IMR-90 (cell line): ENCODE results near the gene WDR6. TPM values are rescaled to one million over a fixed set of nuclear protein-coding genes. Genes with fewer than 3 reads are reported as not detected.
A peak's percentile ranks its signal among the peaks of the same experiment; 100 is the strongest.

Source experiments
- ATAC-seq: fragments of 200-7000 bp; cut with Tn5 transposase; 2 replicates; pipeline ENCODE4 v1.9.1; 2020; ENCODE audit warnings: low read depth, mild to moderate bottlenecking, moderate library complexity
- BruUV-seq: library from RNA; stranded (reverse); fragments of 400-500 nt; replicated peaks from 2 replicates; lab custom pipeline; 2021; lab: Mats Ljungman, UMichigan
- CTCF ChIA-PET: fragments of 300-600 bp; formaldehyde crosslinking; extraction: SDS; loops from one replicate; lab custom pipeline; 2021; ENCODE audit warnings: antibody characterized with exemption; lab: Yijun Ruan, JAX
- POLR2A ChIA-PET: fragments of 300-600 bp; sonication (Branson Sonifier 250); formaldehyde crosslinking; loops from one replicate; lab custom pipeline; 2022; ENCODE audit warnings: antibody characterized with exemption; ENCODE audit not compliant: unreplicated experiment; lab: Charles Lee
- DNase-seq: peaks from one replicate; pipeline ENCODE4 v3.0.0; 2013
- H2AFZ ChIP-seq: replicated peaks from 2 replicates; pipeline ENCODE3; 2013; ENCODE audit warnings: low read length, mild to moderate bottlenecking; ENCODE audit not compliant: poor library complexity
- H2AK5ac ChIP-seq: 2 replicates; pipeline ENCODE4 v1.6.1; 2013; ENCODE audit warnings: low read depth, low read length, inconsistent platforms
- H2AK9ac ChIP-seq: replicated peaks from 2 replicates; pipeline ENCODE3; 2013; ENCODE audit warnings: mild to moderate bottlenecking, low read depth, low read length, moderate library complexity; ENCODE audit not compliant: poor library complexity
- H2BK120ac ChIP-seq: 2 replicates; pipeline ENCODE4 v1.6.1; 2013; ENCODE audit warnings: low read depth, low read length, inconsistent platforms
- H2BK15ac ChIP-seq: 3 replicates; pipeline ENCODE4 v1.6.1; 2013; ENCODE audit warnings: low read depth, low read length, inconsistent platforms
- H2BK20ac ChIP-seq: 2 replicates; pipeline ENCODE4 v1.6.1; 2013; ENCODE audit warnings: low read depth, mild to moderate bottlenecking, inconsistent platforms, low read length, moderate library complexity
- H2BK5ac ChIP-seq: 2 replicates; pipeline ENCODE4 v1.6.1; 2013; ENCODE audit warnings: mild to moderate bottlenecking, low read depth, low read length, inconsistent platforms; ENCODE audit not compliant: poor library complexity, severe bottlenecking
- H3K14ac ChIP-seq: replicated peaks from 2 replicates; pipeline ENCODE4 v1.6.1; 2013; ENCODE audit warnings: low read depth, low read length, inconsistent platforms
- H3K18ac ChIP-seq: 2 replicates; pipeline ENCODE4 v1.6.1; 2013; ENCODE audit warnings: low read depth, low read length, control low read depth
- H3K23ac ChIP-seq: 2 replicates; pipeline ENCODE4 v1.6.1; 2013; ENCODE audit warnings: low read depth, low read length, inconsistent platforms
- H3K27ac ChIP-seq: 2 replicates; pipeline ENCODE4 v1.5.1; 2013; ENCODE audit warnings: mild to moderate bottlenecking, control low read depth, low read length; ENCODE audit not compliant: insufficient read depth
- H3K27me3 ChIP-seq: 2 replicates; pipeline ENCODE4 v1.6.1; 2013; ENCODE audit warnings: low read length; ENCODE audit not compliant: control insufficient read depth, insufficient read depth
- H3K36me3 ChIP-seq: 2 replicates; pipeline ENCODE4 v1.6.1; 2013; ENCODE audit warnings: low read length, mixed read lengths; ENCODE audit not compliant: control insufficient read depth, insufficient read depth
- H3K4ac ChIP-seq: 2 replicates; pipeline ENCODE4 v1.6.1; 2013; ENCODE audit warnings: low read depth, low read length, inconsistent platforms
- H3K4me1 ChIP-seq: 2 replicates; pipeline ENCODE4 v1.6.1; 2013; ENCODE audit warnings: low read length, mixed read lengths; ENCODE audit not compliant: control insufficient read depth, insufficient read depth
- H3K4me2 ChIP-seq: 2 replicates; pipeline ENCODE4 v1.6.1; 2013; ENCODE audit warnings: low read depth, mild to moderate bottlenecking, control low read depth, low read length, moderate library complexity
- H3K4me3 ChIP-seq: 2 replicates; pipeline ENCODE4 v1.5.1; 2013; ENCODE audit warnings: low read depth, mild to moderate bottlenecking, control low read depth, low read length, moderate library complexity; ENCODE audit not compliant: insufficient read depth
- H3K56ac ChIP-seq: 2 replicates; pipeline ENCODE4 v1.6.1; 2013; ENCODE audit warnings: low read length, inconsistent platforms; ENCODE audit not compliant: insufficient read depth; ENCODE audit errors: extremely low read depth
- H3K79me1 ChIP-seq, 2 experiments: 2 replicates each; pipeline ENCODE4 v1.6.1; 2013; ENCODE audit warnings: low read length in 2 of 2, inconsistent platforms in 1 of 2, low read depth in 1 of 2
- H3K9ac ChIP-seq: 2 replicates; pipeline ENCODE4 v1.6.1; 2013; ENCODE audit warnings: low read depth, low read length, control low read depth
- H3K9me1 ChIP-seq: 2 replicates; pipeline ENCODE4 v1.6.1; 2013; ENCODE audit warnings: low read length, inconsistent platforms; ENCODE audit not compliant: insufficient read depth
- H3K9me3 ChIP-seq: 2 replicates; pipeline ENCODE4 v1.6.1; 2013; ENCODE audit warnings: low read length; ENCODE audit not compliant: control insufficient read depth, insufficient read depth
- H4K20me1 ChIP-seq: 2 replicates; pipeline ENCODE4 v1.6.1; 2013; ENCODE audit warnings: low read length, inconsistent platforms; ENCODE audit not compliant: insufficient read depth
- H4K5ac ChIP-seq: 2 replicates; pipeline ENCODE4 v1.6.1; 2013; ENCODE audit warnings: mild to moderate bottlenecking, low read depth, low read length, control low read depth
- H4K8ac ChIP-seq, 2 experiments: 2 replicates each; pipeline ENCODE4 v1.6.1; 2013; ENCODE audit warnings: low read depth in 2 of 2, low read length in 2 of 2, control low read depth in 1 of 2, inconsistent platforms in 1 of 2
- H4K91ac ChIP-seq: 2 replicates; pipeline ENCODE4 v1.6.1; 2013; ENCODE audit warnings: low read depth, low read length, inconsistent platforms; ENCODE audit not compliant: insufficient read depth
- BHLHE40 ChIP-seq: fragments of 150-350 bp; IDR thresholded peaks from 2 replicates; pipeline ENCODE4 v1.6.1; 2016; ENCODE audit warnings: mild to moderate bottlenecking, low read depth, low read length
- CEBPB ChIP-seq: IDR thresholded peaks from 2 replicates; pipeline ENCODE4 v1.6.1; 2012; ENCODE audit warnings: low read depth, low read length, improper control_type of control experiment
- CHD1 ChIP-seq: IDR thresholded peaks from 2 replicates; pipeline ENCODE4 v1.6.1; 2012; ENCODE audit warnings: low read depth, low read length, improper control_type of control experiment
- FOS ChIP-seq: fragments of 150-350 bp; IDR thresholded peaks from 2 replicates; pipeline ENCODE4 v1.6.1; 2016; ENCODE audit warnings: low read depth, low read length
- MAFK ChIP-seq: IDR thresholded peaks from 2 replicates; pipeline ENCODE4 v1.6.1; 2012; ENCODE audit warnings: low read depth, low read length, improper control_type of control experiment
- POLR2A ChIP-seq: IDR thresholded peaks from 2 replicates; pipeline ENCODE4 v1.6.1; 2012; ENCODE audit warnings: mild to moderate bottlenecking, low read depth, low read length
- RAD21 ChIP-seq: IDR thresholded peaks from 2 replicates; pipeline ENCODE4 v1.6.1; 2012; ENCODE audit warnings: low read length, improper control_type of control experiment
- RCOR1 ChIP-seq: IDR thresholded peaks from 2 replicates; pipeline ENCODE4 v1.6.1; 2012; ENCODE audit warnings: mild to moderate bottlenecking, low read length, improper control_type of control experiment; ENCODE audit not compliant: insufficient replicate concordance
- RFX5 ChIP-seq: IDR thresholded peaks from 2 replicates; pipeline ENCODE4 v1.8.0; 2012; ENCODE audit warnings: low read depth, mild to moderate bottlenecking, low read length, moderate library complexity
- WGBS, 2 experiments: methylation state at CpG; one replicate each; pipeline versions ENCODE4 v1.1.5 to v1.1.7; 2013; ENCODE audit warnings: missing lambda C conversion rate in 2 of 2; ENCODE audit not compliant: insufficient read length in 1 of 2; ENCODE audit errors: extremely low coverage in 2 of 2; 5-methylcytosine and 5-hydroxymethylcytosine counted together
- dilution Hi-C: fragments of 300-500 bp; cut with HindIII; formaldehyde crosslinking; loops from one replicate; pipeline ENCODE4 v1.14.3; 2018; ENCODE audit warnings: low sequenced_read_pairs; ENCODE audit not compliant: unreplicated experiment
- in situ Hi-C: fragments of 300-500 bp; cut with MboI; formaldehyde crosslinking; loops from 3 replicates; pipeline ENCODE4 v1.14.3; 2019; ENCODE audit warnings: low sequenced_read_pairs, inconsistent platforms, mixed read lengths
- intact Hi-C: fragments of 100-400 bp; cut with micrococcal nuclease; formaldehyde crosslinking; loops from 2 replicates; pipeline ENCODE4 v1.10.0; 2022
- polyA plus RNA-seq, 3 experiments: library from polyadenylated mRNA; depleted of rRNA; stranded (reverse); fragments of >200 nt; gene quantifications; 2 replicates each; pipeline ENCODE4 v1.2.3, GENCODE V29; 2012; ENCODE audit warnings: low replicate concordance in 1 of 3
- total RNA-seq: library from RNA; depleted of rRNA; stranded (reverse); fragments of >200 nt; gene quantifications from 2 replicates; pipeline ENCODE4 v1.2.3, GENCODE V29; 2012
- TF ChIP-seq, protein P1 (sequence below): fragments of 150-350 bp; IDR thresholded peaks from 2 replicates; pipeline ENCODE4 v1.6.1; 2016; ENCODE audit warnings: low read depth, mild to moderate bottlenecking, low read length, moderate library complexity, borderline replicate concordance
- TF ChIP-seq, protein P2 (sequence below): fragments of 150-350 bp; IDR thresholded peaks from 2 replicates; pipeline ENCODE4 v1.6.1; 2017; ENCODE audit warnings: mild to moderate bottlenecking, antibody characterized with exemption, low read length, low read depth
- TF ChIP-seq, protein P3 (sequence below): conservative IDR thresholded peaks from 2 replicates; pipeline ENCODE4 v1.5.1; 2012; ENCODE audit warnings: mild to moderate bottlenecking, low read depth, low read length, improper control_type of control experiment

Gene WDR6
- total and polyA plus RNA-seq, 2 of the 4 experiments (the other 2 are of a cell fraction): 60.9 to 160 TPM

DNA sequence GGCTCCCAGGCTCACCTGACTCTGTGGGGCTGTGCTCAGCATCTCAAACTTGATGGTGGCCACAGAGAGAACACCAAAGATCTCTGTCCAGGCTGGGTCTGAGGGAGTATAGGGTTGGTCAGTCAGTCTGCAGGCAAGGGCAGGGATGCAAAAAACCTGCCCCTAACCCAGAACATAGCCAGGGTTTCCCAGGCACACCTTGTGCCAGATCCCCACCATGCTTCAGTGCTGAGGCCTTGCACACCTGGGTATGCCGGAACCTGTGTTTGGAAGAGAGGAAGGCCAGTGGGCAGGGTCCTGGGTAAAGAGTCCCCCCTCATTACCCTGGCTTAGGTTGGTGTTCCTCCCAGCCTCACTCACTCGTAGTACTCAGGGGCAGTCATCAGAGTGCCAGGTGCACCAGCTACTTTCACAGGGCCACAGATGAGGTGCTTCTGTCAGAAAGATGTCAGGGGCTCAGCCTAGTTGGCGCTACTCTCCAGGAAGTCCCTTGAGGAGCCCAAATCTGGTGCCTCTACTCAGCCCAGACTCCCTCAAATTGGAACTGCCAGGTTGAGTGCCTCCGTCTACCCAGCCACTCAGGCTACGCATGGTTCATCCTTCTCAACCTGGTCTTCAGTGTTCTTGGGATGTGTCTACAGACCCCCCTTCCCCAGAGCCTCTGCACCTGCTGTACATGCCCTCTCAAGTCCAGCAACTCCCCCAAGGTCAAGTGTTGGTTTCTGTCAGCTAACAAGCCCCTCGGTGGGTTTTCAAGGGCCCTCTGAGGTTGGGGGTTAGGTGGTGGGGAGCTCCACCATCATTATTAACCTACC, 9.4 kb downstream of the WDR6 start:
- H4K8ac ChIP-seq: 0 out of 4 replicates have a peak overlapping the region, but pooled peaks of 1 of the 2 experiments have one; percentile 98
- H3K4me2 ChIP-seq: no peak overlapping the region
- 0 out of 2 replicates have a peak overlapping the region, but pooled peaks have one; percentile 58 for H3K4ac ChIP-seq
- H3K36me3 ChIP-seq: peaks cover 48% of the 10 kb centered on the region
- H3K4me3 ChIP-seq: no peak overlapping the region
- peaks cover 13% of the 10 kb centered on the region for H3K4me1 ChIP-seq
- peak overlapping the region; percentile 97 for H2AK9ac ChIP-seq
- TF ChIP-seq MAFK: no peak
- TF ChIP-seq, protein P1, sequence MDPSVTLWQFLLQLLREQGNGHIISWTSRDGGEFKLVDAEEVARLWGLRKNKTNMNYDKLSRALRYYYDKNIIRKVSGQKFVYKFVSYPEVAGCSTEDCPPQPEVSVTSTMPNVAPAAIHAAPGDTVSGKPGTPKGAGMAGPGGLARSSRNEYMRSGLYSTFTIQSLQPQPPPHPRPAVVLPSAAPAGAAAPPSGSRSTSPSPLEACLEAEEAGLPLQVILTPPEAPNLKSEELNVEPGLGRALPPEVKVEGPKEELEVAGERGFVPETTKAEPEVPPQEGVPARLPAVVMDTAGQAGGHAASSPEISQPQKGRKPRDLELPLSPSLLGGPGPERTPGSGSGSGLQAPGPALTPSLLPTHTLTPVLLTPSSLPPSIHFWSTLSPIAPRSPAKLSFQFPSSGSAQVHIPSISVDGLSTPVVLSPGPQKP: no peak
- TF ChIP-seq, protein P2, sequence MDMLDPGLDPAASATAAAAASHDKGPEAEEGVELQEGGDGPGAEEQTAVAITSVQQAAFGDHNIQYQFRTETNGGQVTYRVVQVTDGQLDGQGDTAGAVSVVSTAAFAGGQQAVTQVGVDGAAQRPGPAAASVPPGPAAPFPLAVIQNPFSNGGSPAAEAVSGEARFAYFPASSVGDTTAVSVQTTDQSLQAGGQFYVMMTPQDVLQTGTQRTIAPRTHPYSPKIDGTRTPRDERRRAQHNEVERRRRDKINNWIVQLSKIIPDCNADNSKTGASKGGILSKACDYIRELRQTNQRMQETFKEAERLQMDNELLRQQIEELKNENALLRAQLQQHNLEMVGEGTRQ: no peak
- TF ChIP-seq BHLHE40: no peak
- no peak for TF ChIP-seq RAD21
- no peak for TF ChIP-seq CEBPB
- TF ChIP-seq POLR2A: no peak
- TF ChIP-seq FOS: no peak
- no peak for TF ChIP-seq RFX5
- TF ChIP-seq, protein P3, sequence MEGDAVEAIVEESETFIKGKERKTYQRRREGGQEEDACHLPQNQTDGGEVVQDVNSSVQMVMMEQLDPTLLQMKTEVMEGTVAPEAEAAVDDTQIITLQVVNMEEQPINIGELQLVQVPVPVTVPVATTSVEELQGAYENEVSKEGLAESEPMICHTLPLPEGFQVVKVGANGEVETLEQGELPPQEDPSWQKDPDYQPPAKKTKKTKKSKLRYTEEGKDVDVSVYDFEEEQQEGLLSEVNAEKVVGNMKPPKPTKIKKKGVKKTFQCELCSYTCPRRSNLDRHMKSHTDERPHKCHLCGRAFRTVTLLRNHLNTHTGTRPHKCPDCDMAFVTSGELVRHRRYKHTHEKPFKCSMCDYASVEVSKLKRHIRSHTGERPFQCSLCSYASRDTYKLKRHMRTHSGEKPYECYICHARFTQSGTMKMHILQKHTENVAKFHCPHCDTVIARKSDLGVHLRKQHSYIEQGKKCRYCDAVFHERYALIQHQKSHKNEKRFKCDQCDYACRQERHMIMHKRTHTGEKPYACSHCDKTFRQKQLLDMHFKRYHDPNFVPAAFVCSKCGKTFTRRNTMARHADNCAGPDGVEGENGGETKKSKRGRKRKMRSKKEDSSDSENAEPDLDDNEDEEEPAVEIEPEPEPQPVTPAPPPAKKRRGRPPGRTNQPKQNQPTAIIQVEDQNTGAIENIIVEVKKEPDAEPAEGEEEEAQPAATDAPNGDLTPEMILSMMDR: no peak
- no peak for TF ChIP-seq RCOR1
- no peak for TF ChIP-seq CHD1
- CTCF ChIA-PET: no interaction called here
- H2BK120ac ChIP-seq: no peak overlapping the region
- in situ Hi-C loops: no loop called here
- no peak overlapping the region for H4K91ac ChIP-seq
- no TSS peak for BruUV-seq
- H3K27ac ChIP-seq: no peak overlapping the region
- intact Hi-C loops: no loop called here
- H4K5ac ChIP-seq: no peak overlapping the region
- H3K18ac ChIP-seq: no peak overlapping the region
- DNase-seq: no peak
- dilution Hi-C loops: no loop called here
- 0 out of 2 replicates have a peak overlapping the region, but pooled peaks have one; percentile 58 for H3K23ac ChIP-seq
- no peak overlapping the region for H3K9ac ChIP-seq
- H2BK20ac ChIP-seq: no peak overlapping the region
- peak overlapping the region; percentile 33 for H2AFZ ChIP-seq
- no peak overlapping the region for H3K56ac ChIP-seq
- H3K27me3 ChIP-seq: no peaks in the 10 kb centered on the region
- H2BK15ac ChIP-seq: no peak overlapping the region
- no peak for ATAC-seq
- no peak overlapping the region for H2BK5ac ChIP-seq
- 100% methylated on average over 1 of the region's 6 CpGs; no CpG with 5 or more reads in 1 of the 2 experiments for WGBS, 2 experiments
- no peak overlapping the region for H2AK5ac ChIP-seq
- peaks cover 35% of the 10 kb centered on the region for H4K20me1 ChIP-seq
- no peaks in the 10 kb centered on the region for H3K9me3 ChIP-seq
- 0 out of 2 replicates have a peak overlapping the region, but pooled peaks have one; percentile 8 for H3K14ac ChIP-seq
- peaks cover 20 to 85% of the 10 kb centered on the region in 2 experiments; a peak in 3 of 4 replicates for H3K79me1 ChIP-seq
- POLR2A ChIA-PET: interaction anchor here (0.5 to 2.4 kb wide), 2 partner anchors 9 to 326 kb away, joined by 4 to 13 read pairs; partner anchors contain the start of gene WDR6
- peaks cover 12% of the 10 kb centered on the region for H3K9me1 ChIP-seq
